Subcutaneous adipose tissue (tissue), 4 donors: ENCODE results near the gene C16orf95. TPM values are rescaled to one million over a fixed set of nuclear protein-coding genes. Genes with fewer than 3 reads are reported as not detected.

Experiments
- CTCF ChIP-seq: fragments of 450-650 bp; IDR thresholded peaks from one replicate; pipeline ENCODE4 v1.5.1; 2016; ENCODE audit warnings: low read depth, mild to moderate bottlenecking, control low read depth, antibody characterized with exemption, moderate library complexity
- total RNA-seq, 4 donors: library from RNA; depleted of rRNA; stranded (reverse); fragments of >200 nt; gene quantifications; one replicate each; pipeline ENCODE4 v1.1.0, GENCODE V29; 2016

The C16orf95 gene
- total RNA-seq = 1 to 10 TPM; 1.3 to 6.2 (median 1.8) TPM

GRCh38 chr16:87316923-87317749 lies at the start of gene C16orf95:
TSS of gene C16orf95 (minus strand) at chr16:87317392. CDS start at chr16:87317242, 150 bp downstream.
- TF ChIP-seq CTCF = no peak

- no peak for TF ChIP-seq CTCF
Observed at GRCh38 chr16:87366930-87367329, 49.7 kb upstream of the C16orf95 start.

- no peak for TF ChIP-seq CTCF
Observed at GRCh38 chr16:87366288-87366687, 49.1 kb upstream of the C16orf95 start.

GRCh38 chr16:87365021-87365713 lies 48.0 kb upstream of the C16orf95 start:
- TF ChIP-seq CTCF = no peak

- TF ChIP-seq CTCF = no peak
Observed at GRCh38 chr16:87363771-87364455, 46.7 kb upstream of the C16orf95 start.

GRCh38 chr16:87361916-87362619 lies 44.9 kb upstream of the C16orf95 start:
- no peak for TF ChIP-seq CTCF
